Cardiac muscle cell (in vitro differentiated cells and primary cell): ENCODE results near the gene WDR37. TPM values are rescaled to one million over a fixed set of nuclear protein-coding genes. Genes with fewer than 3 reads are reported as not detected.
"Not testable (repeated sequence)": the region's sequence is repeated elsewhere in the genome, so short reads cannot be mapped to it uniquely, and the experiment has no call there.

Experiments used
- DNase-seq, 2 donors: peaks; one replicate each; pipeline versions ENCODE4 v3.0.0 to v3.0.0-alpha.2; 2010 to 2017; ENCODE audit warnings: low read depth in 1 of 2, low spot score in 1 of 2
- H3K27ac ChIP-seq: fragments of 200-600 bp; sonication (generic); 2 replicates; pipeline ENCODE4 v1.5.1; 2016
- H3K27me3 ChIP-seq: fragments of 200-600 bp; sonication (generic); 2 replicates; pipeline ENCODE4 v1.6.0; 2016; ENCODE audit warnings: control low read depth
- H3K36me3 ChIP-seq: fragments of 200-600 bp; sonication (generic); 2 replicates; pipeline ENCODE4 v1.5.1; 2016; ENCODE audit warnings: control low read depth
- H3K4me1 ChIP-seq: fragments of 200-600 bp; sonication (generic); 2 replicates; pipeline ENCODE4 v1.8.1; 2017; ENCODE audit warnings: low read depth, mild to moderate bottlenecking, mixed run types
- H3K4me3 ChIP-seq: fragments of 200-600 bp; sonication (generic); 2 replicates; pipeline ENCODE4 v1.5.1; 2016; ENCODE audit warnings: mild to moderate bottlenecking
- H3K9me3 ChIP-seq: fragments of 200-600 bp; sonication (generic); 2 replicates; pipeline ENCODE4 v1.5.1; 2017; ENCODE audit warnings: low read depth, mild to moderate bottlenecking, control low read depth
- CTCF ChIP-seq: IDR thresholded peaks from 2 replicates; pipeline ENCODE4 v1.5.1; 2012; ENCODE audit warnings: low read depth, mild to moderate bottlenecking, low read length
- polyA plus RNA-seq: library from polyadenylated mRNA; unstranded; fragments of >200 nt; fragmentation: Nextera tagmentation; extraction: Ambion mirVana; gene quantifications from 2 replicates; pipeline ENCODE4 v1.2.1, GENCODE V29; 2016
- total RNA-seq: library from RNA; depleted of rRNA; stranded (reverse); fragments of >200 nt; gene quantifications from 2 replicates; pipeline ENCODE4 v1.2.3, GENCODE V29; 2016

Gene WDR37
- total and polyA plus RNA-seq, 2 experiments from 2014 or later: 13.0 to 15.7 TPM

- Histone ChIP-seq H3K9me3 (no peaks in the 10 kb centered on the region), H3K4me1 (no peaks in the 10 kb centered on the region), H3K27me3 (no peaks in the 10 kb centered on the region), H3K4me3 (no peak overlapping the region), H3K27ac (no peak overlapping the region), H3K36me3 (peaks cover 11% of the 10 kb centered on the region)
- no peak for TF ChIP-seq CTCF
- DNase-seq: no peak
These were observed 21.0 kb upstream of the WDR37 start for GRCh38 chr10:1035201-1035600.

- Histone ChIP-seq H3K9me3 (no peaks in the 10 kb centered on the region), H3K27ac (no peak overlapping the region), H3K4me3 (no peak overlapping the region), H3K36me3 (peaks cover 23% of the 10 kb centered on the region), H3K27me3 (no peaks in the 10 kb centered on the region), H3K4me1 (no peaks in the 10 kb centered on the region)
- DNase-seq: no peak
- TF ChIP-seq CTCF: no peak
These were observed 19.8 kb upstream of the WDR37 start for GRCh38 chr10:1036341-1036791.

DNA sequence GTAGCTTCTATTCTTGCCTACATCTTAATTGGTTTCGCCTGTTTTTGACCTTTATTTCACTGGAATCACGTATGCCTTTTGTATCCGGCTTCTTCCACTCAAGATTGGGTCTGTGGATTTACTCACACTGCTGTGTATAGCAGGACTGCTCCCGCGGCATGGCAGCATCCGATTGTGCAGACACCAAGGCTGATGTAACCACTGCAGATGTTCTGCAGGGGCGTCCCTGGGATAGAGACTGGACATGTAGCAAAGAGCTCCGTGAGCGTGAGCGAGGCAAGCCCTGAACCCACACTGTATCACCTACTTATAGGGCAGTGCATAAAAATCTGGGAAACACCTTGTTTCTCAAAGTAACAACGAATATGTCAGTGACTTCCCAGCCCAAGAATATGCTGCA, 19.1 kb upstream of the WDR37 start:
- peaks cover 28% of the 10 kb centered on the region for H3K36me3 ChIP-seq
- no peaks in the 10 kb centered on the region for H3K9me3 ChIP-seq
- DNase-seq: no peak
- peak overlapping the region; percentile 30 for H3K27ac ChIP-seq
- no peak overlapping the region for H3K4me3 ChIP-seq
- no peaks in the 10 kb centered on the region for H3K4me1 ChIP-seq
- no peaks in the 10 kb centered on the region for H3K27me3 ChIP-seq
- no peak for TF ChIP-seq CTCF

DNA sequence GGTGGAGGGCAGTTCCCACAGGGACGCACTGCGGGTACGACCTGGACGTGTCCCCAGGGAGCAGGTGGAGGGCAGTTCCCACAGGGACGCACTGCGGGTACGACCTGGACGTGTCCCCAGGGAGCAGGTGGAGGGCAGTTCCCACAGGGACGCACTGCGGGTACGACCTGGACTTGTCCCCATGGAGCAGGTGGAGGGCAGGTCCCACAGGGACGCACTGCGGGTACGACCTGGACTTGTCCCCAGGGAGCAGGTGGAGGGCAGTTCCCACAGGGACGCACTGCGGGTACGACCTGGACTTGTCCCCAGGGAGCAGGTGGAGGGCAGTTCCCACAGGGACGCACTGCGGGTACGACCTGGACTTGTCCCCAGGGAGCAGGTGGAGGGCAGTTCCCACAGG, 17.4 kb upstream of the WDR37 start:
- not testable (repeated sequence) for DNase-seq, H3K27me3 ChIP-seq, H3K4me1 ChIP-seq, H3K9me3 ChIP-seq, H3K4me3 ChIP-seq, H3K27ac ChIP-seq
- H3K36me3 ChIP-seq: peaks cover 43% of the 10 kb centered on the region

- no peak for DNase-seq
- Histone ChIP-seq H3K9me3 (no peaks in the 10 kb centered on the region), H3K27ac (no peak overlapping the region), H3K36me3 (peaks cover 43% of the 10 kb centered on the region), H3K27me3 (no peaks in the 10 kb centered on the region), H3K4me1 (peaks cover 8% of the 10 kb centered on the region), H3K4me3 (no peak overlapping the region)
- no peak for TF ChIP-seq CTCF
These were observed 16.1 kb upstream of the WDR37 start for GRCh38 chr10:1040133-1040532.

DNA sequence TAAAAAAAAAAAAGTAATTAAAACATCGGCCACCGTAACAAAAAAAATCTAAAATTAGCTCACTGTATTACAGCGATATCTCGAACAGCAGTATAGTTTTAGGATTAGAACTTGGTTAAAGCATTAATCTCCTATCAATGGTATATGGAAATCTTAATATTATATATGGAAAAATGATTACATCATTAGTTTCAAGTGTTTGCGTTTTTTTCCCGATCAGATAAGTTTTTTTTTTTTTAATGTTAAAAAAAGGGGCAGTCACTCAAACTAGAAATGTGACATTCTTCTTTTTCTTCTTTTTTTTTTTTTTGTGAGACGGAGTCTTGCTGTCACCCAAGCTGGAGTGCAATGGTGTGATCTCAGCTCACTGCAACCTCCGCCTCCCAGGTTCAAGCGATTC, 14.7 kb upstream of the WDR37 start:
- DNase-seq: no peak
- no peaks in the 10 kb centered on the region for H3K9me3 ChIP-seq
- H3K27me3 ChIP-seq: no peaks in the 10 kb centered on the region
- peaks cover 8% of the 10 kb centered on the region for H3K4me1 ChIP-seq
- no peak for TF ChIP-seq CTCF
- H3K27ac ChIP-seq: no peak overlapping the region
- H3K4me3 ChIP-seq: no peak overlapping the region
- peaks cover 43% of the 10 kb centered on the region for H3K36me3 ChIP-seq
